Adrenal gland (tissue), 12 donors: Measurements from ENCODE around the gene CAMK1G. TPM values are rescaled to one million over a fixed set of nuclear protein-coding genes. Genes with fewer than 3 reads are reported as not detected.
A peak's percentile ranks its signal among the peaks of the same experiment; 100 is the strongest.

Experiments used
- DNase-seq, 7 donors: peaks; one replicate each; pipeline ENCODE4 v3.0.0-alpha.2; 2019 to 2020
- H3K27ac ChIP-seq, 5 donors: fragments of 200-600 bp; sonication (generic) in 4 of 5; 1 replicate in 3 of 5; 2 replicates in 2 of 5; pipeline versions ENCODE4 v1.5.1 to v1.8.0; 2016 to 2020; ENCODE audit warnings: mild to moderate bottlenecking in 1 of 5
- H3K27me3 ChIP-seq: fragments of 200-600 bp; 2 replicates; pipeline ENCODE4 v1.8.0; 2021
- H3K36me3 ChIP-seq, 2 donors: fragments of 200-600 bp; replicated peaks in 1 of 2; 1 replicate in 1 of 2; 2 replicates in 1 of 2; pipeline versions ENCODE4 v1.5.1 to v1.8.0; 2018 to 2022
- H3K4me1 ChIP-seq, 2 donors: fragments of 200-600 bp; replicated peaks in 1 of 2; 1 replicate in 1 of 2; 2 replicates in 1 of 2; pipeline versions ENCODE4 v1.5.1 to v1.8.0; 2018 to 2021
- H3K4me3 ChIP-seq, 4 donors: fragments of 200-600 bp; sonication (generic) in 3 of 4; one replicate each; pipeline ENCODE4 v1.5.1; 2016 to 2018
- H3K9me3 ChIP-seq, 3 donors: fragments of 200-600 bp; sonication (generic) in 1 of 3; replicated peaks in 1 of 3; 1 replicate in 2 of 3; 2 replicates in 1 of 3; pipeline versions ENCODE4 v1.5.1 to v1.8.0; 2016 to 2021
- POLR2A ChIP-seq, 2 donors: fragments of 450-650 bp; IDR thresholded peaks; one replicate each; pipeline ENCODE4 v1.6.1; 2017; ENCODE audit warnings: antibody characterized with exemption in 2 of 2, mild to moderate bottlenecking in 2 of 2, moderate library complexity in 1 of 2
- WGBS, 4 donors: extraction: QIAGEN DNeasy Blood & Tissue Kit in 2 of 4; methylation state at CpG; one replicate each; pipeline versions ENCODE4 v1.1.5 to v1.1.7; 2013 to 2017; 5-methylcytosine and 5-hydroxymethylcytosine counted together
- intact Hi-C, 2 donors: fragments of 100-400 bp; cut with DNase I; formaldehyde crosslinking; loops; one replicate each; pipeline versions ENCODE4 v1.14.1 to v1.15.0; 2022 to 2023
- polyA plus RNA-seq, 3 donors: library from polyadenylated mRNA; stranded (reverse); fragments of 200-250 nt in 2 of 3; fragments of 350-450 nt in 1 of 3; fragmentation: Illumina TruSeq in 1 of 3; extraction: RNeasy Lipid Tissue Mini Kit (QIAGEN cat#74804) in 1 of 3; gene quantifications; one replicate each; pipeline ENCODE4 v1.2.3, GENCODE V29; 2013 to 2014
- total RNA-seq, 9 donors: library from RNA; depleted of rRNA in 4 of 9; stranded (reverse); fragments of >200 nt in 4 of 9; fragments of 120-200 nt in 1 of 9; fragmentation: NEBNext Ultra II Directional in 1 of 9; extraction: Animal tissue kit (Norgen Biotek cat#: 25700) in 1 of 9; gene quantifications; one replicate each; pipeline versions ENCODE4 v1.1.0 to v1.2.4, GENCODE V29; 2013 to 2023
- TF ChIP-seq, protein P1 (sequence below), 6 experiments: fragments of 450-650 bp in 4 of 6; fragments of 200-600 bp in 2 of 6; sonication (generic) in 1 of 6; IDR thresholded peaks; 1 replicate in 5 of 6; 2 replicates in 1 of 6; pipeline versions ENCODE4 v1.5.1 to v1.8.0; 2016 to 2021; ENCODE audit warnings: antibody characterized with exemption in 6 of 6, mild to moderate bottlenecking in 2 of 6, moderate library complexity in 1 of 6
- donor health status: healthy with polysubstance abuse.
- donor health status: Bipolar disorder and iron deficiency.
- donor health status: DM: yes; HTN: yes; CAD: no.
- donor health status: DM: no; HTN: no; CAD: no.
- donor health status: DM: no; HTN: no; CAD: no.
- donor health status: DM: yes; HTN: yes; CAD: no.

The CAMK1G gene
- total and polyA plus RNA-seq, 12 donors: 0.57 to 8.4 (median 2.3) TPM

DNA sequence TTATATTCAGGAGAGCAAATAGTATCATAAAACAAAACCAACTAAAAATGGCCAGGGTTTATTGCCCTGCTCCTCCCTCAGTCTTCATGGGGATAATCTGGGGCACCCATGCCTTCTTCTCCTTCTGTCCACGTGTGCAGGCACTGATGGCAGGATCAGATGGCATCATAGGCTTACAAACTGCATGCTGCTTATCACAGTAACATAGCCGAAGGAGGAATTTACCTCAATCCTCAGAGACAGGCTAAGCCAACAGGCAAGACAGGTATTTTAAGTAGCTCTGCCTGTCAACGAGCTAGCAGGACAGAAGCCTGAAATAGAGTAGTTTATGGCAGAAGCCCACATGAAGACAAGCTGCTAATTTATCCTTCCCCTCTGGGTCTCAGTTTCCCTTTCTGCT, 59.3 kb downstream of the CAMK1G start:
- WGBS, 4 donors: 34 to 48% (median 38%) methylated on average over 3 of the region's 3 CpGs
- H3K4me3 ChIP-seq: no peak overlapping the region
- no peak for DNase-seq
- H3K9me3 ChIP-seq: no peaks in the 10 kb centered on the region
- H3K36me3 ChIP-seq: no peaks in the 10 kb centered on the region
- intact Hi-C loops: no loop called here
- H3K27ac ChIP-seq: peak overlapping the region; percentile 59 to 92 (median 78)
- H3K4me1 ChIP-seq: peaks cover 50 to 56% of the 10 kb centered on the region in 2 donors
- TF ChIP-seq, protein P1, sequence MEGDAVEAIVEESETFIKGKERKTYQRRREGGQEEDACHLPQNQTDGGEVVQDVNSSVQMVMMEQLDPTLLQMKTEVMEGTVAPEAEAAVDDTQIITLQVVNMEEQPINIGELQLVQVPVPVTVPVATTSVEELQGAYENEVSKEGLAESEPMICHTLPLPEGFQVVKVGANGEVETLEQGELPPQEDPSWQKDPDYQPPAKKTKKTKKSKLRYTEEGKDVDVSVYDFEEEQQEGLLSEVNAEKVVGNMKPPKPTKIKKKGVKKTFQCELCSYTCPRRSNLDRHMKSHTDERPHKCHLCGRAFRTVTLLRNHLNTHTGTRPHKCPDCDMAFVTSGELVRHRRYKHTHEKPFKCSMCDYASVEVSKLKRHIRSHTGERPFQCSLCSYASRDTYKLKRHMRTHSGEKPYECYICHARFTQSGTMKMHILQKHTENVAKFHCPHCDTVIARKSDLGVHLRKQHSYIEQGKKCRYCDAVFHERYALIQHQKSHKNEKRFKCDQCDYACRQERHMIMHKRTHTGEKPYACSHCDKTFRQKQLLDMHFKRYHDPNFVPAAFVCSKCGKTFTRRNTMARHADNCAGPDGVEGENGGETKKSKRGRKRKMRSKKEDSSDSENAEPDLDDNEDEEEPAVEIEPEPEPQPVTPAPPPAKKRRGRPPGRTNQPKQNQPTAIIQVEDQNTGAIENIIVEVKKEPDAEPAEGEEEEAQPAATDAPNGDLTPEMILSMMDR (IDR thresholded peaks at IDR 0.05): no peak
- TF ChIP-seq POLR2A (IDR thresholded peaks at IDR 0.05): no peak
- H3K27me3 ChIP-seq: no peaks in the 10 kb centered on the region

DNA sequence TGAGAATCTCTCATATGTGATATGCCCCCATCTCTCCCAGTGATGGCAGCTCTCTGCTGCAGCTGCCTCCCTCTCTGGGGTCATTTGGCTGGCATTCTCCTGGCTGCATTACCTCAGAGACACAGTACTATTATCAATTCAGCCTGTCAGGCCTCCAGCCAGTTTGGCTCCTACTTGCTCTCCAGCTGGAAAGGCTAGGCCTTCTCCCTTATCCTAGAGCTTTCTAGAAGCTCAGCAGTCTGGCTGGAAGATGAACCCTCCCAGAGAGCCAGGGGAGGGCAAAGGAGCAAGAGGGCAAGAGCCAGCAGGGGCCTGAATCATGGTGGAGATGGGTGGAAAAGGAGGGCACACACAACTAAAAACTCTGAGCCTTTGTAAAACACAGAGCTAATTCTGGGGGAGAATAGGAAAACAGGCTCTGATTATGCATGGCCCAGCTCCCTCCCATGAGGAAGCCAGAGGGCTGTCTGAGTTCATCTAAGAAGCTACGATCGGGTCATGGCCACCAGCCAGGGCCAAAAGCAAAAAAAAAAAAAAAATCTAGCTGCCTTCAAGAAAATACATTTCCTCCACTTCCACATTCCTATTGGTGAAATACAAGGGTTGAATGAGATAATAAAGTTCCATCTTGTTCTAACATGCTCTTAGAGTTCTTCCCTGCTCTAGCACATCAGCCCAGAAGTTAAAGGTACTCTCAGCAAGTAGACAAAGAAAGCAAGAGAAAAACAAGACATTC, 59.9 kb downstream of the CAMK1G start:
- DNase-seq: peak; percentile 69 to 90 (median 77)
- peaks cover 56 to 63% of the 10 kb centered on the region in 2 donors for H3K4me1 ChIP-seq
- no peaks in the 10 kb centered on the region for H3K36me3 ChIP-seq
- H3K27ac ChIP-seq: peak overlapping the region; percentile 59 to 92 (median 78)
- no peaks in the 10 kb centered on the region for H3K9me3 ChIP-seq
- no peak overlapping the region for H3K4me3 ChIP-seq
- H3K27me3 ChIP-seq: no peaks in the 10 kb centered on the region
- WGBS, 4 donors: 0 to 23% (median 8%) methylated on average over 2 of the region's 2 CpGs
- no peak for TF ChIP-seq POLR2A (IDR thresholded peaks at IDR 0.05)
- TF ChIP-seq, protein P1 (IDR thresholded peaks at IDR 0.05): peak in 1 of 6 experiments; percentile 25
- intact Hi-C loops: no loop called here

DNA sequence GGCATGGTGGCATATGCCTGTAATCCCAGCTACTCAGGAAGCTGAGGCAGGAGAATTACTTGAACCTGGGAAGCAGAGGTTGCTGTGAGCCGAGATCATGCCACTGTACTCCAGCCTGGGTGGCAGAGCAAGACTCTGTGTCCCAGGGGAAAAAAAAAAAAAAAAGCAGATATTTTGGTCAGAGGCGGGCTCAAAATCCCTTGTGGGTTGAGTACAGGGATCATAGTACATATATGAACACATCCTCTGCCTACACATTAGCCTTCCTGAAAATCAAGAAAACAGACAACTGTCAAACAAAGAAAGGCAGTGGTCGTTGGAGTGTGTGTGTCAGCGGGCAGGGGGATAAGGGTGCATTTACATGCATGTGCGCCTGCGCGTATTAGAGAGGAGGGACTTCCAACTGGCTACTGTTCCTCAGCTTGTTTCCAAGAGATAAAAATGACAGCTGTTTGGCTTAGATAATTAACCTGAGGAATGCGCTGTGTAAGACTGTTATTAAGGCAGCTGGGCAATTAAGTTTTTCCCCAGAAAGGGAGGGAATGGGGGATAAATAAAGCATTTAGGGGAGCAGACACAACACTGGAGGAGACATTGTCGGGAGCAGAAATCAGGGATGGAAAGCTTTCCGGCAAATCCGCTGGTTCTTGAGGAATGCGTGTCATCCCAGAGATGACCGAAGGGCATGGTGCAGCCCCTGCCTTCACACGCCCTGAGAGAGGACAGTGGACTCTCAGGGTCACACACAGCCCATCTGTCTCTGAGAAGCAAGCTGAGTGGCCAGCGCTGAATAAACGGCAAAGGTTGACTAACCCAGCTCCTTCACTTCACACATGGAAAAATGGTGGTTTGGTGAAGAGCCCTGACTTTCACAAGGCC, 62.3 kb downstream of the CAMK1G start:
- intact Hi-C loops: no loop called here
- WGBS, 4 donors: 68 to 78% (median 76%) methylated on average over 16 of the region's 16 CpGs
- DNase-seq: peak in 2 of 7 donors; percentile 36 to 62

More for the DNA sequence above, 62.3 kb downstream of the CAMK1G start:
- Histone ChIP-seq H3K27me3 (no peaks in the 10 kb centered on the region), H3K4me3 (no peak overlapping the region), H3K36me3 (no peaks in the 10 kb centered on the region), H3K4me1 (peaks cover 79 to 86% of the 10 kb centered on the region in 2 donors), H3K27ac (peak overlapping the region in 3 of 5 donors; percentile 77 to 90 (median 80)), H3K9me3 (no peaks in the 10 kb centered on the region)
- TF ChIP-seq POLR2A (IDR thresholded peaks at IDR 0.05): no peak
- TF ChIP-seq, protein P1 (IDR thresholded peaks at IDR 0.05): no peak
